ENCODE measurements around the gene AMPD2.

DNA sequence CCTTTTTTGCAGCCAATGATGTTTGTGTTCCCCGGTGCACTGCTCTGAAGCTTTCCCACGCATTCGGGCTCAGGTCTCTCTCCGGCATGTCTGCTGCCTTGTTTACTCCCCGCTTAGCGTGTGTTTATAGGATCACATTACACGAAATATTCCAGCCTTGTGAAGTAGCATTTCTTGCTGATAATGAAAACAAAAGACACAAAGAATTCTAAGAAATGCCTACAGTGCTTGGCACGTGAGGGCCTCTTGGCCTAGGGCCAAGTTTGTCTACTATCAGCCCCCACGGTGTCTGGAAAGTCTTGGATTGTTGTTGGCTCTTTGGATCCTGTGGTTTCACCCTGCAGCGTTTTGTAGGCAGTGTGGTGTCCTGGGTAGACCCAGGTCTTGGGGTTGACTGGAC, 25.0 kb downstream of the AMPD2 start:
- TF ChIP-seq, protein P1, sequence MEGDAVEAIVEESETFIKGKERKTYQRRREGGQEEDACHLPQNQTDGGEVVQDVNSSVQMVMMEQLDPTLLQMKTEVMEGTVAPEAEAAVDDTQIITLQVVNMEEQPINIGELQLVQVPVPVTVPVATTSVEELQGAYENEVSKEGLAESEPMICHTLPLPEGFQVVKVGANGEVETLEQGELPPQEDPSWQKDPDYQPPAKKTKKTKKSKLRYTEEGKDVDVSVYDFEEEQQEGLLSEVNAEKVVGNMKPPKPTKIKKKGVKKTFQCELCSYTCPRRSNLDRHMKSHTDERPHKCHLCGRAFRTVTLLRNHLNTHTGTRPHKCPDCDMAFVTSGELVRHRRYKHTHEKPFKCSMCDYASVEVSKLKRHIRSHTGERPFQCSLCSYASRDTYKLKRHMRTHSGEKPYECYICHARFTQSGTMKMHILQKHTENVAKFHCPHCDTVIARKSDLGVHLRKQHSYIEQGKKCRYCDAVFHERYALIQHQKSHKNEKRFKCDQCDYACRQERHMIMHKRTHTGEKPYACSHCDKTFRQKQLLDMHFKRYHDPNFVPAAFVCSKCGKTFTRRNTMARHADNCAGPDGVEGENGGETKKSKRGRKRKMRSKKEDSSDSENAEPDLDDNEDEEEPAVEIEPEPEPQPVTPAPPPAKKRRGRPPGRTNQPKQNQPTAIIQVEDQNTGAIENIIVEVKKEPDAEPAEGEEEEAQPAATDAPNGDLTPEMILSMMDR (IDR thresholded peaks at IDR 0.05): no peak
- TF ChIP-seq POLR2A (IDR thresholded peaks at IDR 0.05): no peak

Data from testis (tissue), 2 donors.